Ascending aorta (tissue), 2 donors: ENCODE measurements around the gene UNC13A. TPM values are rescaled to one million over a fixed set of nuclear protein-coding genes. Genes with fewer than 3 reads are reported as not detected.

Experiments used
- DNase-seq, 2 donors: peaks; one replicate each; pipeline ENCODE4 v3.0.0-alpha.2; 2019; ENCODE audit warnings: low spot score in 2 of 2
- H3K27ac ChIP-seq, 2 donors: fragments of 200-600 bp; sonication (generic); one replicate each; pipeline ENCODE4 v1.5.1; 2016 to 2017; ENCODE audit warnings: mild to moderate bottlenecking in 1 of 2
- H3K27me3 ChIP-seq: fragments of 200-600 bp; sonication (generic); one replicate; pipeline ENCODE4 v1.5.1; 2017
- H3K36me3 ChIP-seq, 2 donors: fragments of 200-600 bp; sonication (generic); one replicate each; pipeline ENCODE4 v1.5.1; 2016
- H3K4me1 ChIP-seq, 2 donors: fragments of 200-600 bp; sonication (generic); one replicate each; pipeline ENCODE4 v1.5.1; 2016 to 2017; ENCODE audit warnings: mild to moderate bottlenecking in 1 of 2
- H3K4me3 ChIP-seq, 2 donors: fragments of 200-600 bp; sonication (generic); one replicate each; pipeline ENCODE4 v1.5.1; 2016 to 2017; ENCODE audit warnings: mild to moderate bottlenecking in 1 of 2
- H3K9me3 ChIP-seq, 2 donors: fragments of 200-600 bp; sonication (generic); one replicate each; pipeline ENCODE4 v1.5.1; 2016
- intact Hi-C: fragments of 100-400 bp; cut with DNase I; formaldehyde crosslinking; loops from one replicate; pipeline ENCODE4 v1.15.1; 2023
- total RNA-seq: library from RNA; depleted of rRNA; stranded (reverse); fragments of >200 nt; gene quantifications from one replicate; pipeline ENCODE4 v1.1.0, GENCODE V29; 2016
- TF ChIP-seq, protein P1 (sequence below), 3 experiments: fragments of 200-600 bp in 2 of 3; fragments of 450-650 bp in 1 of 3; sonication (generic) in 2 of 3; IDR thresholded peaks; one replicate each; pipeline ENCODE4 v1.5.1; 2016 to 2019; ENCODE audit warnings: antibody characterized with exemption in 3 of 3, mild to moderate bottlenecking in 1 of 3, moderate library complexity in 1 of 3

The UNC13A gene
- total RNA-seq, 1 donor from 2014 or later, result 2.2 TPM

DNA sequence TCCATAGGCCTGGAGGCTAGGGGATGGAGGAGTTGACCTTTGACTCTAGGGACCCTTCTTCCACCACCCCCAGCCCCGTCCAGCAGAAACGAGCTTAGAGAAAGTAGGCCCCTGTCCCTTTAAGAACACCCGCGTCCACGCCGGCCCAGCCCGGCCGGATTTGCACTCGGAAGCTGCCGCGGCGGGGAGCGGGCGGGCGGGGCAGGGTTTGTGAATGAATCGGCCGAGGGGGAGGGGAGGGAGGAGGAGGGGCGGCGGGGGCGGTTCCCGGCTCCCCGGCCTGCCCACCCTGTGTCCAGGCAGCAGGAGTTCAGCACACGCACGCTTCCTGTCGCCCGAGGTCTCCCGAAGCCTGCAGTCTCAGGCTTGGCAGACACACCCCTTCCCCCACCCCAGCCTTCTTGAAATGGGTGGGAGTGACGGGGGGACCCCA lies 1.5 kb downstream of the UNC13A start:
- Histone ChIP-seq H3K9me3 (no peaks in the 10 kb centered on the region), H3K27me3 (peaks cover 3% of the 10 kb centered on the region), H3K27ac (peak overlapping the region in 1 of 2 donors; percentile 22), H3K36me3 (no peaks in the 10 kb centered on the region), H3K4me1 (peaks cover 0 to 13% of the 10 kb centered on the region in 2 donors), H3K4me3 (peak overlapping the region; percentile 42 to 55)
- intact Hi-C loops, result loop anchor here (5.0 kb wide), 1 partner anchor 79 kb away; no protein-coding TSS in a partner anchor
- DNase-seq, result no peak
- TF ChIP-seq, protein P1, sequence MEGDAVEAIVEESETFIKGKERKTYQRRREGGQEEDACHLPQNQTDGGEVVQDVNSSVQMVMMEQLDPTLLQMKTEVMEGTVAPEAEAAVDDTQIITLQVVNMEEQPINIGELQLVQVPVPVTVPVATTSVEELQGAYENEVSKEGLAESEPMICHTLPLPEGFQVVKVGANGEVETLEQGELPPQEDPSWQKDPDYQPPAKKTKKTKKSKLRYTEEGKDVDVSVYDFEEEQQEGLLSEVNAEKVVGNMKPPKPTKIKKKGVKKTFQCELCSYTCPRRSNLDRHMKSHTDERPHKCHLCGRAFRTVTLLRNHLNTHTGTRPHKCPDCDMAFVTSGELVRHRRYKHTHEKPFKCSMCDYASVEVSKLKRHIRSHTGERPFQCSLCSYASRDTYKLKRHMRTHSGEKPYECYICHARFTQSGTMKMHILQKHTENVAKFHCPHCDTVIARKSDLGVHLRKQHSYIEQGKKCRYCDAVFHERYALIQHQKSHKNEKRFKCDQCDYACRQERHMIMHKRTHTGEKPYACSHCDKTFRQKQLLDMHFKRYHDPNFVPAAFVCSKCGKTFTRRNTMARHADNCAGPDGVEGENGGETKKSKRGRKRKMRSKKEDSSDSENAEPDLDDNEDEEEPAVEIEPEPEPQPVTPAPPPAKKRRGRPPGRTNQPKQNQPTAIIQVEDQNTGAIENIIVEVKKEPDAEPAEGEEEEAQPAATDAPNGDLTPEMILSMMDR (IDR thresholded peaks at IDR 0.05), result no peak

DNA sequence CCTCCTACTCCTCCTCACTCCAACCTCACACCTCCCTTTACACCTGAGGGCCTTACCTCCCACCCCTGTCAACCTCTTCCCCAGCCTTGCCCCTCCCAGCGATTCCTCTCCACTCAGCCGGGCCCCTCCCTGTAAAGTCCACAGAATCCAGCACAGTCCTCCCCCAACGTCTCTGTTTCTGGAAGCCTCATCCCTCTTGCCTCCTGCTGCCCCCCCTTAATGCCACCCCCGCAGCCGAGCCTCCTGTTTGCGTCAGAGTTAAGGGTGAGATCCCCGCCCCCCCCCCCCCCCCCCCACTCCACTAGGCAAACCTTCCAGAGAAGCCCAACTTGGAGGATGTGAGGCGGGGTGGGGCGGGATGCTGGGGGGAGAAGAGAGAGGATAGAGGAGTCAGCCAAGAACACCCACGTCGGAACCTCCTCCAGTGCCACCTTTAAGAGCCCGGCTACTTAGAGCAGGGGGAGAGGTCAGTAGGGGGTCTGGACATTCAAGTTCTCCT lies 2.1 kb downstream of the UNC13A start:
- intact Hi-C loops, result loop anchor here (5.0 kb wide), 1 partner anchor 79 kb away; no protein-coding TSS in a partner anchor
- Histone ChIP-seq H3K27ac (peak overlapping the region in 1 of 2 donors; percentile 22), H3K9me3 (no peaks in the 10 kb centered on the region), H3K4me3 (peak overlapping the region; percentile 42 to 55), H3K27me3 (peaks cover 3% of the 10 kb centered on the region), H3K36me3 (no peaks in the 10 kb centered on the region), H3K4me1 (peaks cover 0 to 13% of the 10 kb centered on the region in 2 donors)
- peak in 1 of 2 donors; percentile 67 for DNase-seq
- TF ChIP-seq, protein P1 (IDR thresholded peaks at IDR 0.05), result no peak

DNA sequence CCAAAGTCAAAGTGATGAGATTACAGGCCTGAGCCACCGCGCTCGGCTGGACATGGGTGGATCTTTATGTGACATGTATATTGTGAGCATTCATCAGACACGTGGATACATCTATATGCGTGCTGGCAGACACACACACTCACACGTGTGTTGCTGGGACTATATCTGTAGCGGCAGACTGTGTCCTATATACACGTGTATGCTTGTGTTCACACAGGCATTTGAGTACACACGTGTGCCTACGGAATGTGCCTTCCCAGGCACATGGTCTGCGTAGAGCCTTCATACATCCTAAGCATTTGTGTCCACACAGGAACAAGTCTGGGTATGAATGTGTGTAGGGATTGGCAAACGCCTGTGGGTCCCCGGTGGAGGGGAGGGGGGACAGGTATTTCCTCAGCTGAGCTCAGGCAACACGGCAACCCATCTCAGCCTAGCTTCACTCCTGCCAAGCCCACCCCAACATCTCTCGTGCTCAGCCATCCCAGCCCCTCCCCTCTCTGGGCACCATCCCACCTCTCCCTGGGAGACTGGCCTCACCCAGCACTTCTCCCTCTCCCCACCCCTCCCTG lies 2.6 kb downstream of the UNC13A start:
- Histone ChIP-seq H3K36me3 (no peaks in the 10 kb centered on the region), H3K4me1 (peaks cover 0 to 13% of the 10 kb centered on the region in 2 donors), H3K9me3 (no peaks in the 10 kb centered on the region), H3K27ac (peak overlapping the region in 1 of 2 donors; percentile 22), H3K4me3 (no peak overlapping the region), H3K27me3 (peaks cover 3% of the 10 kb centered on the region)
- intact Hi-C loops, result loop anchor here (5.0 kb wide), 1 partner anchor 78 kb away; no protein-coding TSS in a partner anchor
- no peak for DNase-seq
- TF ChIP-seq, protein P1 (IDR thresholded peaks at IDR 0.05), result no peak

DNA sequence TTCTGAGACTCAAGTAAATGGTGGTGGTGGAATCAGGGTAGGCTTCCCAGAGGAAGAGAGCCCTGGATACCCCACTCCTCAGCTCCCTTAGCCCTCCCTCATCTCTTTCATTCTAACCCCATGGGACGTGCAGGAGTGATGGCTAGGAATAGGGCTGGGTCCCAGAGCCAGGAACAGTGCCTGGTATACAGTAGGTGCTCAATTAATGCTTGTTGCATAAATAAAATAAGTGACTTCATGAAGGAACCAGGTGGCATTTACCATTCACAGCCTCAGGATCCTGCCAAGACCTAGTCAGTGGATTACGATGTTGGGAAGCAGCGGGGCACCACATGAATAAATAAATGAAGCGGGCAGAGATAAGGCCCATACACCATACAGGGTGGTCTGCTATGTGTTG lies 3.9 kb downstream of the UNC13A start:
- Histone ChIP-seq H3K9me3 (no peaks in the 10 kb centered on the region), H3K4me1 (peaks cover 4 to 22% of the 10 kb centered on the region in 2 donors), H3K36me3 (no peaks in the 10 kb centered on the region), H3K27me3 (peaks cover 3% of the 10 kb centered on the region), H3K4me3 (no peak overlapping the region), H3K27ac (no peak overlapping the region)
- TF ChIP-seq, protein P1 (IDR thresholded peaks at IDR 0.05), result no peak
- intact Hi-C loops, result no loop called here
- no peak for DNase-seq

DNA sequence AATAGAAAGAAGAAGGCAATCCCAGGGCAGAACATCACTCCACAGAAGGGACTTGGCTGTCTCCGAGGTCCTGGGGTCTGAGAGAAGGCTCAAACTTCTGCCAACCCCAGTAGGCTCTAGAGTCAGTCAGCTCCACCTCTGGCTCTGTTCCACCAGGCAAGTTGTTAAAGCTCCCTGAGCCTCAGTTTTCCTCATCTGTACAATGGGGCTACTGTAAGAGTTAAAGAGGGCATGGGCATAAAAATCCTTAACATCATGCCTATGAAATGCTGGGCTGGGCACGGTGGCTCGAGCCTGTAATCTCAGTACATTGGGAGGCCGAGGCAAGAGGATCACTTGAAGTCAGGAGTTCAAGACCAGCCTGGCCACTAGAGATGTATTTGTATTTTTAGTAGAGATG lies 5.1 kb downstream of the UNC13A start:
- peaks cover 3% of the 10 kb centered on the region for H3K27me3 ChIP-seq
- no peak overlapping the region for H3K4me3 ChIP-seq
- intact Hi-C loops, result no loop called here
- DNase-seq, result no peak
- TF ChIP-seq, protein P1 (IDR thresholded peaks at IDR 0.05), result no peak
- H3K4me1 ChIP-seq, result peaks cover 4 to 22% of the 10 kb centered on the region in 2 donors
- H3K36me3 ChIP-seq, result no peaks in the 10 kb centered on the region
- no peak overlapping the region for H3K27ac ChIP-seq
- H3K9me3 ChIP-seq, result no peaks in the 10 kb centered on the region
